GM18526 (cell line): Measurements from ENCODE around the gene CDC25B.

Experiments
- POLR2A ChIP-seq: IDR thresholded peaks from 3 replicates; pipeline ENCODE4 v1.6.1; 2011; ENCODE audit not compliant: insufficient read length; ENCODE audit errors: extremely low read depth

CDC25B gene

GRCh38 chr20:3808544-3808943 is 12.4 kb downstream of the CDC25B start:
- no peak for TF ChIP-seq POLR2A

GRCh38 chr20:3811467-3812258 is 15.6 kb downstream of the CDC25B start:
- peak; percentile 16 for TF ChIP-seq POLR2A

GRCh38 chr20:3812259-3812681 is 16.2 kb downstream of the CDC25B start:
- no peak for TF ChIP-seq POLR2A

- no peak for TF ChIP-seq POLR2A
Measured at GRCh38 chr20:3812975-3813847, 17.1 kb downstream of the CDC25B start.

- no peak for TF ChIP-seq POLR2A
Measured at GRCh38 chr20:3813848-3814581, 17.9 kb downstream of the CDC25B start.

GRCh38 chr20:3814928-3815495 is 18.9 kb downstream of the CDC25B start:
- TF ChIP-seq POLR2A = no peak

GRCh38 chr20:3815703-3816315 is 19.7 kb downstream of the CDC25B start:
- no peak for TF ChIP-seq POLR2A

- TF ChIP-seq POLR2A = no peak
Measured at GRCh38 chr20:3818155-3819151, 22.3 kb downstream of the CDC25B start.

GRCh38 chr20:3819411-3820047 is 23.4 kb downstream of the CDC25B start:
- no peak for TF ChIP-seq POLR2A

GRCh38 chr20:3820048-3820900 is 24.2 kb downstream of the CDC25B start, which contains the start of gene AP5S1:
Gene AP5S1 (plus strand): TSS chr20:3820547. CDS start chr20:3822118, 1,571 bp downstream.
- TF ChIP-seq POLR2A = peak; percentile 79

- TF ChIP-seq POLR2A = no peak
Measured at GRCh38 chr20:3820901-3821727, 25.0 kb downstream of the CDC25B start.
